ENCODE data around the gene IKBIP. TPM values are rescaled to one million over a fixed set of nuclear protein-coding genes. Genes with fewer than 3 reads are reported as not detected.

The IKBIP gene
- total RNA-seq, 4 donors from 2014 or later = 0.40 to 6.8 (median 3.0) TPM; not detected in 1

- intact Hi-C loops (cut with DNase I; ENCODE audit: low total_unique reads) = no loop called here
- DNase-seq = no peak
- 73 to 77% methylated on average over 4 of the region's 4 CpGs for WGBS, 2 donors (ENCODE audit: low coverage in 1 of 2)
- no peak overlapping the region for H3K4me3 ChIP-seq
- H3K36me3 ChIP-seq = no peaks in the 10 kb centered on the region
- peaks cover 0 to 20% (median 10%) of the 10 kb centered on the region in 4 donors for H3K4me1 ChIP-seq
- no peaks in the 10 kb centered on the region for H3K9me3 ChIP-seq
- TF ChIP-seq CTCF (IDR thresholded peaks at IDR 0.05) (peak in 1 of 5 experiments; percentile 14), POLR2AphosphoS5 (IDR thresholded peaks at IDR 0.05) (no peak)
- in situ Hi-C loops (cut with MboI; ENCODE audit: low pct_ligation_motif_present in 1 of 4, low pct_unique_long_range_greater_than_20kb in 1 of 4, low sequenced_read_pairs in 3 of 4) = no loop called here
- peak overlapping the region; percentile 55 to 71 (median 66) for H3K27ac ChIP-seq
- no peaks in the 10 kb centered on the region for H3K27me3 ChIP-seq
These were observed 69.6 kb downstream of the IKBIP start for GRCh38 chr12:98575013-98575412.

Small RNAs within 50 kb of the gene (small RNA-seq; reads per million reads assigned to genes)
- 5.6 to 33.1 (median 8.7) reads per million in 4 donors for gene SNORA53

Other genes starting within 250 kb of the IKBIP start
- gene TMPO, start 129.2 kb downstream of the IKBIP start, total RNA-seq = 100 to 1,000 TPM in 1 of 4 donors, 10 to 100 TPM in 3; 57.8 to 164 (median 89.0) TPM
- 100 to 1,000 TPM; 224 to 690 (median 542) TPM for gene SLC25A3, start 51.1 kb downstream of the IKBIP start, total RNA-seq
- gene APAF1, start 502 bp upstream of the IKBIP start, total RNA-seq = 10 to 100 TPM; 10.5 to 25.4 (median 23.4) TPM

Measured in transverse colon (tissue), 4 donors.